ENCODE measurements around the gene C6. TPM values are rescaled to one million over a fixed set of nuclear protein-coding genes. Genes with fewer than 3 reads are reported as not detected.
A peak's percentile ranks its signal among the peaks of the same experiment; 100 is the strongest.

C6 gene
- total and polyA plus RNA-seq, 2 donors (not counting 1 experiment from before 2014, with no cell fraction given) = 0.07 TPM; not detected in 1

DNA sequence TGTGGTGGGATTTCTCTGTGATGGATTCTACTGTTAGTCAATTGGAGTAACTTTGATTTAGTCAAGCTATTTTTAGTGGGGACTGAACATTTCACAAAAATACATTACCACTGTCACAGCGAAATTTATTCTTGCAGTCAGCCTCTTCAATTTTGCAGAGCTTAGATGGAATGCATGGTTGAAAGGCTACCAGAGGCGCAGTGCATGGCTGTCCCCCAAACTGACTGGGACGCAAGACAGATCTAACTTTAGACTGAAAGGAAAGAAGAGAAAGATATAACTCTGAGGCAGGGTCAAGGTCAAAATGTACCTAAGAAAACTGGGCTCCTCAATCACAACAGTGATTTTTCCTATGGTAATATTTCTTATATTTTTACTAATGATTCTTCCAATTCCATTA, 13.7 kb downstream of the C6 start:
- no peak for TF ChIP-seq EZH2 (IDR thresholded peaks at IDR 0.05; ENCODE audit: low read length, missing control alignments)
- TF ChIP-seq, protein P1, sequence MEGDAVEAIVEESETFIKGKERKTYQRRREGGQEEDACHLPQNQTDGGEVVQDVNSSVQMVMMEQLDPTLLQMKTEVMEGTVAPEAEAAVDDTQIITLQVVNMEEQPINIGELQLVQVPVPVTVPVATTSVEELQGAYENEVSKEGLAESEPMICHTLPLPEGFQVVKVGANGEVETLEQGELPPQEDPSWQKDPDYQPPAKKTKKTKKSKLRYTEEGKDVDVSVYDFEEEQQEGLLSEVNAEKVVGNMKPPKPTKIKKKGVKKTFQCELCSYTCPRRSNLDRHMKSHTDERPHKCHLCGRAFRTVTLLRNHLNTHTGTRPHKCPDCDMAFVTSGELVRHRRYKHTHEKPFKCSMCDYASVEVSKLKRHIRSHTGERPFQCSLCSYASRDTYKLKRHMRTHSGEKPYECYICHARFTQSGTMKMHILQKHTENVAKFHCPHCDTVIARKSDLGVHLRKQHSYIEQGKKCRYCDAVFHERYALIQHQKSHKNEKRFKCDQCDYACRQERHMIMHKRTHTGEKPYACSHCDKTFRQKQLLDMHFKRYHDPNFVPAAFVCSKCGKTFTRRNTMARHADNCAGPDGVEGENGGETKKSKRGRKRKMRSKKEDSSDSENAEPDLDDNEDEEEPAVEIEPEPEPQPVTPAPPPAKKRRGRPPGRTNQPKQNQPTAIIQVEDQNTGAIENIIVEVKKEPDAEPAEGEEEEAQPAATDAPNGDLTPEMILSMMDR (conservative IDR thresholded peaks at IDR 0.05 in 1 of 2, IDR thresholded peaks at IDR 0.05 in 1 of 2; ENCODE audit: low read depth in 1 of 2, low read length in 2 of 2) = no peak
- no peaks in the 10 kb centered on the region for H4K20me1 ChIP-seq (ENCODE audit: control insufficient read depth, extremely low read depth, insufficient read depth, low read length)
- H3K4me2 ChIP-seq (ENCODE audit: extremely low read depth, insufficient read depth, low read length) = no peak overlapping the region
- H3K4me1 ChIP-seq (ENCODE audit: control insufficient read depth, extremely low read depth, insufficient read depth, low read length) = no peaks in the 10 kb centered on the region
- no peak overlapping the region for H3K9ac ChIP-seq (ENCODE audit: insufficient read depth, low read length)
- no peaks in the 10 kb centered on the region for H3K27me3 ChIP-seq (ENCODE audit: control insufficient read depth, insufficient read depth, low read length)
- H3K4me3 ChIP-seq (replicated peaks in 1 of 4; ENCODE audit: control extremely low read depth in 1 of 4, insufficient read depth in 1 of 4, low read depth in 3 of 4, low read length in 4 of 4) = no peak overlapping the region
- H3K79me2 ChIP-seq (ENCODE audit: control insufficient read depth, insufficient read depth, low read length) = no peaks in the 10 kb centered on the region
- DNase-seq (ENCODE audit: low read depth in 2 of 2) = no peak
- H3K36me3 ChIP-seq (ENCODE audit: control insufficient read depth, insufficient read depth, low read length) = no peaks in the 10 kb centered on the region
- no peak overlapping the region for H2AFZ ChIP-seq (ENCODE audit: low read length)
- no peaks in the 10 kb centered on the region for H3K9me3 ChIP-seq (ENCODE audit: control insufficient read depth, insufficient read depth, low read depth, low read length)
- H3K27ac ChIP-seq (ENCODE audit: insufficient read depth, low read length) = no peak overlapping the region

- Histone ChIP-seq H3K27me3 (ENCODE audit: control insufficient read depth, insufficient read depth, low read length) (no peaks in the 10 kb centered on the region), H3K4me1 (ENCODE audit: control insufficient read depth, extremely low read depth, insufficient read depth, low read length) (no peaks in the 10 kb centered on the region), H3K79me2 (ENCODE audit: control insufficient read depth, insufficient read depth, low read length) (no peaks in the 10 kb centered on the region), H3K4me3 (replicated peaks in 1 of 4; ENCODE audit: control extremely low read depth in 1 of 4, insufficient read depth in 1 of 4, low read depth in 3 of 4, low read length in 4 of 4) (no peak overlapping the region), H3K27ac (ENCODE audit: insufficient read depth, low read length) (no peak overlapping the region), H3K9me3 (ENCODE audit: control insufficient read depth, insufficient read depth, low read depth, low read length) (no peaks in the 10 kb centered on the region), H2AFZ (ENCODE audit: low read length) (no peak overlapping the region), H3K36me3 (ENCODE audit: control insufficient read depth, insufficient read depth, low read length) (no peaks in the 10 kb centered on the region), H4K20me1 (ENCODE audit: control insufficient read depth, extremely low read depth, insufficient read depth, low read length) (no peaks in the 10 kb centered on the region), H3K9ac (ENCODE audit: insufficient read depth, low read length) (no peak overlapping the region), H3K4me2 (ENCODE audit: extremely low read depth, insufficient read depth, low read length) (no peak overlapping the region)
- TF ChIP-seq, protein P1 (conservative IDR thresholded peaks at IDR 0.05 in 1 of 2, IDR thresholded peaks at IDR 0.05 in 1 of 2; ENCODE audit: low read depth in 1 of 2, low read length in 2 of 2) = no peak
- peak in 1 of 2 donors; percentile 8 for DNase-seq (ENCODE audit: low read depth in 2 of 2)
These were observed 17.1 kb downstream of the C6 start for GRCh38 chr5:41196197-41196596.

- Histone ChIP-seq H3K9ac (ENCODE audit: insufficient read depth, low read length) (no peak overlapping the region), H3K27me3 (ENCODE audit: control insufficient read depth, insufficient read depth, low read length) (no peaks in the 10 kb centered on the region), H3K4me2 (ENCODE audit: extremely low read depth, insufficient read depth, low read length) (no peak overlapping the region), H3K79me2 (ENCODE audit: control insufficient read depth, insufficient read depth, low read length) (no peaks in the 10 kb centered on the region), H3K4me3 (replicated peaks in 1 of 4; ENCODE audit: control extremely low read depth in 1 of 4, insufficient read depth in 1 of 4, low read depth in 3 of 4, low read length in 4 of 4) (no peak overlapping the region), H3K27ac (ENCODE audit: insufficient read depth, low read length) (no peak overlapping the region), H4K20me1 (ENCODE audit: control insufficient read depth, extremely low read depth, insufficient read depth, low read length) (no peaks in the 10 kb centered on the region), H2AFZ (ENCODE audit: low read length) (no peak overlapping the region), H3K9me3 (ENCODE audit: control insufficient read depth, insufficient read depth, low read depth, low read length) (no peaks in the 10 kb centered on the region), H3K4me1 (ENCODE audit: control insufficient read depth, extremely low read depth, insufficient read depth, low read length) (no peaks in the 10 kb centered on the region), H3K36me3 (ENCODE audit: control insufficient read depth, insufficient read depth, low read length) (no peaks in the 10 kb centered on the region)
- DNase-seq (ENCODE audit: low read depth in 2 of 2) = no peak
- TF ChIP-seq EZH2 (IDR thresholded peaks at IDR 0.05; ENCODE audit: low read length, missing control alignments) = no peak
- TF ChIP-seq, protein P1 (conservative IDR thresholded peaks at IDR 0.05 in 1 of 2, IDR thresholded peaks at IDR 0.05 in 1 of 2; ENCODE audit: low read depth in 1 of 2, low read length in 2 of 2) = no peak
These were observed 18.1 kb downstream of the C6 start for GRCh38 chr5:41195228-41195627.

Measured in fibroblast of lung (primary cell).